ENCODE results near the gene DMRT3.
A peak's percentile ranks its signal among the peaks of the same experiment; 100 is the strongest.

DMRT3 gene, protein sequence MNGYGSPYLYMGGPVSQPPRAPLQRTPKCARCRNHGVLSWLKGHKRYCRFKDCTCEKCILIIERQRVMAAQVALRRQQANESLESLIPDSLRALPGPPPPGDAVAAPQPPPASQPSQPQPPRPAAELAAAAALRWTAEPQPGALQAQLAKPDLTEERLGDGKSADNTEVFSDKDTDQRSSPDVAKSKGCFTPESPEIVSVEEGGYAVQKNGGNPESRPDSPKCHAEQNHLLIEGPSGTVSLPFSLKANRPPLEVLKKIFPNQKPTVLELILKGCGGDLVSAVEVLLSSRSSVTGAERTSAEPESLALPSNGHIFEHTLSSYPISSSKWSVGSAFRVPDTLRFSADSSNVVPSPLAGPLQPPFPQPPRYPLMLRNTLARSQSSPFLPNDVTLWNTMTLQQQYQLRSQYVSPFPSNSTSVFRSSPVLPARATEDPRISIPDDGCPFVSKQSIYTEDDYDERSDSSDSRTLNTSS

DNA sequence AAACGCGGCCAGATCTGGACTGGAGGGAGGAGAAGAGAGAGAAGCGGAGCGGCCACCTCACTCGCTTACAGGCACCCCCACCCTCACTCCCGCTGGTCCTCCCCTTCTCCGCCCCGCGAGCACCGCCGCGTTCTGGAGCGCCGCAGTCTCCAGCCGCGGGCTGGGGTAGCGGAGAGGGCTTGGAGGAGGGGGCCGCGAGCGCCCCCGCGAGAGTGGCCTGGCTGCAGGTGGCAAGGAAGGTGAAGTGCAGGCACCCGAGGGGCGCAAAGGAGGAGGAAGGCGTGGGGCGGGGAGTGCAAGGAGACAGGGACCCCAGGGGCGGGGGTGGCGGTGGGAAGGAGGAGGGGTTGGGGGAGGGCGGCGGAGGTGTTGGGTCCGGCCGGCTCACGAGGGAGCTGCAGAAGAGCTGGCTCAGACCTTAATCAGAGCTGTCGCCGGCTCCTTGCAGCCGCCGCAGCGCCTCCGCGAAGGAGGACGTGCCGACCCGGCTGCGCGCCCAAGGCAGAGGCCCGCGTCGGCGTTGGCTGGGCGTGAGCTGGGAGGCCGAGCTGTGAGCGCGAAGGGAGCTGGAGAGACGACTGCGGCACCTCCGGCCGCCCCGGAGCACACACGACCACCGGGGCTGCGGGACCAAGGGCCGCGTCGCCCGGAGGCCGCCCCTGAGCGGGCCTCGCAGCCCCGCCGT, at the start of gene DMRT3:
Gene DMRT3, plus strand, starts transcription at position 398 of the 685 bp plus-strand sequence. CDS start 347 bp downstream, outside the sequence.
- peak in 1 of 3 experiments; percentile 45 for DNase-seq

DNA sequence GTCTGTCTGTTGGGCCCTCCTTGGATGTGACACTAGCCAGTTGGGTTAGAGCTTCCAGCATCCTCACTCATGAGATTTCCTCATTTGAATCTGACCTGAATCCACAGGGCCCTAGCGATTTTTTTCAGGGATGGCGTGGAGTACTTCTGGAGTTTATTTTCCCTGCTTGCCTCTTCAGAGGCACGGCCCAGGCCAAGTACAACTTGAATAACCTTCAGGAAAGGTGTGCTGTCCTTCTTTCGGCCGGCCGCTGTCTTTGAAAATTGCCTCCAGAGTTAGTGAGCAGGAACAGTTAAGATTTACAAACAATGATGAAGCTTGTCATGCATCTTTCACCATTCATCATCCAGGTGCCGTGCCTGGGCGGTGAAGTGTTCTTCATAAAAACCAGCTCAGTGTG, 49.5 kb upstream of the DMRT3 start:
- no peak for DNase-seq

DNA sequence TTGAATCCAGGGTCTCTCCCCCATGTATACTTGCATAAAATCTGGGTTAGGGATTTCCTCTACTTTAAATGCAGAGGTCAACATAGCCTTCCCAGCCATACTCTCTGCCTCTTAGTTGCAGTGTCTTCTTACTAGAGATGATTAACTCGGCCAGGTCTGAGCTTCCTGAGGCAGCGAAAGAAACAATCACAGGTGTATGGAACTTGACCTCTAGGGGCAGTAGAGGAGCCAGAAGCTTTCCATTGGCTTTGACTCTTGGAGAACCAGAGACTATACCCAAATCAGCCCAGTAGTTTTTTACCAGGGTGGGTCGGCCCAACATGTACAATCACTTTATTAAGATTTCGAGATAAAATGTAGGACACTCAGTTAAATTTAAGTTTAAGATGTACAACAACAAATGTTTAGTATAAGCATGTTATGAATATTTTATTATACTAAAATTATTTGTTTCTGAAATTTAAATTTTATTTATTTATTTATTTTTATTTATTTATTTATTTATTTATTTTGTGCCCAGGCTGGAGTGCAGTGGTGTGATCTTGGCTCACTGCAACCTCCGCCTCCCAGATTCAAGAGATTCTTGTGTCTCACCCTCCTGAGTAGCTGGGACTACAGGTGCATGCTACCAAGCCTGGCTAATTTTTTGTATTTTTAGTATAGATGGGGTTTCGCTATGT, 48.0 kb upstream of the DMRT3 start:
- DNase-seq, result no peak

DNA sequence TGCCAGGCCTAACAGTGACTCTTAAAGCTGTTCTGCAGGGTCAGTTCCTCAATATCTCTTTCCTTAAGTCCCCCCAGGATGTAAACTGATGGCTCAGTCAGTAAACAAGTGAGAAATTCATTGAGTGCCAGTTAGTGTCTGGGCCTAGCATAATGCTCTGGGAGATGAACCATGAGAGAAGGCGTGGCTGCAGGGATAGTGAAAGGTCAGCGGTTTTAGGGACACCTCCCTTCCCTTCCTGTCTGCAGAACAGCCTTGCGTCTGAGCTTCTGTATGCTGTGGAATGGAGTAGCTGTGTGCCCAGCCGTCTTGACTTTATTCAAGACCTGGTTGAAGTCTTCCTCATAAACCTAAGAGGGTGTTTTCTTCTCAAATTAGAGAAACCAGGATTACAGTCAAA, 46.7 kb upstream of the DMRT3 start:
- no peak for DNase-seq

DNA sequence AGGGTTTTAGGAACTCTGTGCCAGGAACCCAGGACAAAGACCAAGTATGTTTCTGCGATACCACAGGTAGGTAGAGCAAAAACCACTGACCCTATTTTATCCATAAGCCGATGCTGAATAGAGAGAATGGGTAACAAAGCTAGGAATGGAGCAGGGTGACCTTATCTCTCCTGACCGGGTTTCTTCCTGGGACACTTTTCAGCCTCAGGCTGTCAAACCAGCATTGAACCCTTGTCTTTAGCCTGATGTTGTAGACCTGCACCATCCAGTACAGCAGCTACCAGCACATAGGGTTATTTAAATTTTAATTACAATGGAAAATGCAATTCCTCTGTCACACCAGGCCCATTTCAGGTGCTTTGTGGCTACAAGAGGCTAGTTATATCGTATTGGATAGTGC, 43.1 kb upstream of the DMRT3 start:
- no peak for DNase-seq

DNA sequence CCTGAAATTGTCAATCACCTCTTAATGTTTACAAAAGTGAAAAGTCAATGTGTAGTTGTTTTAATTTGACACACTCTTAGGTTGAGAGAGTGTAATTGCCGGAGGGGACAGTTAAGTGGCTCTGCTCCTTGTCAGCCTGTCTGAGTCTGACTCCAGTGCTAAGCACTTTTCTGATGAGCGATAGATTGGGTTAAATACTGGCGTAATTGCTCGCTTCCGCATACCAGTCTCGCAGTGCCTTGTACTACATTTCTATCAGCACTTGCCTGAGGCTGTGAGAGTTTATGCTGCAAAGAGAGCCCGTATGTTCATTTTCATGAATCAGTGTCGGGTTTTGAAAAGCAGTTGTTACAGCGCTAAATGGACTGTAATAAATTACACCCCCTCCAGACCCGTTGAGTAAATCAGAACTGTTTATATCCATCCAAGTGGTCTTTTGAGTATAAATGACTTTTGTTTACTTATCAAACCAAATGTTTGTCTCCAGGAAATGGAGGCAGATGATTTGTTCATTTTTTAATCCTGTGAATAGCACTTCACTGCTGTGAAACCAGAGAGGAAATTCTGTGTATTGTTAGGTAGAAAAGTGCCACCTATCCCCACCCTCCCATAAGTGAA, 41.0 kb upstream of the DMRT3 start:
- peak; percentile 35 to 83 (median 73) for DNase-seq

DNA sequence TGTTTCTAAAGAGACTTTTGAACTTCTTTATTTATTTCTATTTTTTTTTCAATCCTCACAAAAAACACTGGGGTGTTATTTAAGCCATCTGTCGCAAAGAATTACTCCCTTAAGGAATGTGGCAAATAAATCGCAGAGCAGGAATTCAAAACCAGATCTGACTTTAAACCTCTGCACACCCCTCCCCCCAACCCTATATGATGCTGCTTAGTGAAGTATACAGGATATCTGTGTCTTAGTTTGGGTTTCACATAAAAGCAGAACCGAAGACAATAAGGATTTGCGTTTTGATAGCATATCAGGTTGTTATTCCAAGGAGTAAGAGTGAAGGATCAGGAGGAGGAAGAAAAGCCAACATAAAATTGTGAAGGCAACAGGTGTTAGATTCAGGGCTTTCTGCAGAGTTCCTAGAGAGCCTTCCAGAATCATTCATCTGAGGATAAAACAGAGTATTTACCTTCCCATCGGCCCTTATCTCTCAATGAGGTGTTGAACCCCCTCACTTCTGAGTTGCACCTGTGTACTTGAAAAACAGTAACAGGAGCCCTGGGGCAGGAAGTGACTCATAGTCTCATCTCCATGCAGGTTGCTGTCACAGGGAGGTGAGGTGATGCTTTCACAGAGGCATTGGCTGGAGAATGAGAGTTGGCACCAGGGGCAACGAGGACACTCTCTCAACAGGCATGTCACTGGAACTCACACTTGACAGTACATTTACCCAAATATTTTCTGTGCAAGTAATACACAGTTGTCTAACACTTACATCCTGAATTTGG, 33.5 kb upstream of the DMRT3 start:
- DNase-seq, result peak in 1 of 3 experiments; percentile 46

DNA sequence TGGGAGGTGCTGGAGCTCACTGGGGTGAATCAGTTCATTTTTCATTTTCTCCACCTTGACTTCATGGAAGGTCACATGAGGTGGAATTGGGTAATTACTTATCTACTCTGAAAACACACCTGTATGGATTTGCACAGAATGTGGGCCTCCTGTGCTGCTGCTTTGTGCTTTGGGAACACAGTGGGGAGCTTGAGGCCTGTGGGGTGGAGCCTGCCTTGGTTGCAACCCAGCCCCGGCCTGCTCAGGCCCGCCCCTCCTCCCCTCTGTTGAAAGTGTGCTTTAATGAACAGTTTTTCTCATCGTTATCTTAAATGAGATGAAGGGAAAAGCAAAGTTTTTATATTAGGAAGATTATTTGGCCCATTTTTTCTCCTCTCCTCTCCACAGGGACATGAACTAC, 28.5 kb upstream of the DMRT3 start:
- no peak for DNase-seq

DNA sequence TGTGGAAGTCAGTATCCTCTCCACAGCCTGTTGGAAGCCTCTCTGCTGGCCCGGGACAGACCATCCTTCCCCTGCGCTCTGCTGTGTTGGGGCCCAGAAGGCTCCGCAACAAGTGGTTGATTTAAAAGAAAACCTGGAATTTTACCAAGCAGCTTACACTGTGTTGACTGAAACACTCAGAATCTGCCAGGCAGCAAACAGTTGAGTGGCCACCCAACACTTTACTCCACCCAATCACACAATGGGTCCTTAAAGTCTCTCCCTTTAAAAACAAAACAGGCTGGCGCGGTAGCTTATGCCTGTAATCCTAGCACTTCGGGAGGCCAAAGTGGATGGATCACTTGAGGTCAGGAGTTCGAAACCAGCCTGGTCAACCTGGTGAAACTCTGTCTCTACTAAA, 28.0 kb upstream of the DMRT3 start:
- DNase-seq, result no peak

DNA sequence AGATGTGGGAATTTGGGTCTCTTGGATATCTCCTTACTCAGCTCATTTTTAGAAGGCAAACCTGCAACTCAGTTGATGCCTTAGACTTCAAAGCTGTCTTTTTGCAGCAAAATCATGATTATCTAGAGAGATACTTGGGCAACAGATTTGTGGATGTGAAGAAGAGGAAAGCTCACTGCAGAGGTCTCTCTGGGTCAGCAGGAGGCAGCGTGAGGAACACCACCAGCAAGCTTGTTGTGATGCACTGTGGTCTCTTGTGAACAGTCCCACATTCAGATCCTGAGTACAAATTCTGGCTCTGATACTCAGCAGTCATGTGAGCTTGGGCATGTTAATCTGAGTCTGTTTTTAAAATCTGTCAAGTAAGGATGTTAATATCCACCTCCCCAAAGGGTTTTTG, 26.3 kb upstream of the DMRT3 start:
- DNase-seq, result no peak

DNA sequence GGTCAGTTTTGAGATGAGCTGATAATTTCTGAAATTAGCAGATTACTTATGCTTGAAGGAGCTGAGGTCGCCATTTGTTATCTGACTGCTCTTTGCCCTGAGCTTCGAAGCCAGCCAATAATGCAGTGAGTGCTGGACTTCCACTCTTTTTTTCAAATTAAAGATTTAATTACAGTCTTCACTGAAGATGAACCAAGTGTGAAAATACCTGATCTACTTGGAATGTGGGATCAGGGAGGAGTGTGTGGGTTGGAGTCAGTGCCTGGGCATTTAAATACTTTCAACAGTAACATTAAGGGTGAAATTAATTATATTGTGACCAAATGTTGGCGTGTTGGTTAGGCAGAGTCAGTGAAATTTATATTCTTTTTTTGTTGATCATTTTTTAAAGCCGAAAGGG, 23.9 kb upstream of the DMRT3 start:
- DNase-seq, result no peak

DNA sequence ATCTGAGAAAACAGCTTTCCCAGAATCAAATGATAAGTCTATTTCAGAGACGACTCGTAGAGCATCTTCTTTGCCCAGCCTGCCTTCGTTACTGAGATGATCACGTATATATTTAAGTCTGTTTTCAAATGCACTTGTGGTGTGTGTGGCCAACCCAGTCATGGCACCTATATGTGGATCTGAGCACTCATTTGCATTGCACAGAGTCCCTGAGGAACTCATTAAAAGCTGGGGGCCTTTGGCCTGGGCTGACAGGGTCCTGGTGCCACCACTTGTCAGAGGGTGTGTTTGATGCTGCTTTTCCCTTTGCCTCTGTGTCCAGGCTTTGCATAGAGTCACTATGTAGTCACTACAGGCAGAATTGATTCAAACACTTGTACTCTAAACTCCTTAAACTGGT, 17.4 kb upstream of the DMRT3 start:
- DNase-seq, result no peak

DNA sequence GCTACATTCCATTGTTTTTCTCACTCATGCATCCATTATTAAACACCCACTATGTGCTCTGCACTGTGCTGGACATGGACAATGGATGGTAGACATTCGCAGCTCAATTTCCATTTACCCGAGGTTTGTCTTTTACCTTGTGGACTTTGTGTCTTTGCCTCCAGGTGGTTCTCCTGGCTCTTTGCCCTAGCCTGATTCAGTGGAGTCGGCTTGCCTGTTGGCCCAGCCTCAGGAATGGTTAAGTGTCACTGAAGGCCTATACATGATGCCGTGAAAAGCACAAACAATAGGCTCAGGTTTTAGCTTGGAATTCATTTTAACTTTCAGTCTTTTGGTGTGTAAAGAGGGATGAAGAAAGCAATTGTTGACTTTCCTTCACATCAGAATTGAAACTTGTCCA, 16.5 kb upstream of the DMRT3 start:
- DNase-seq, result no peak

DNA sequence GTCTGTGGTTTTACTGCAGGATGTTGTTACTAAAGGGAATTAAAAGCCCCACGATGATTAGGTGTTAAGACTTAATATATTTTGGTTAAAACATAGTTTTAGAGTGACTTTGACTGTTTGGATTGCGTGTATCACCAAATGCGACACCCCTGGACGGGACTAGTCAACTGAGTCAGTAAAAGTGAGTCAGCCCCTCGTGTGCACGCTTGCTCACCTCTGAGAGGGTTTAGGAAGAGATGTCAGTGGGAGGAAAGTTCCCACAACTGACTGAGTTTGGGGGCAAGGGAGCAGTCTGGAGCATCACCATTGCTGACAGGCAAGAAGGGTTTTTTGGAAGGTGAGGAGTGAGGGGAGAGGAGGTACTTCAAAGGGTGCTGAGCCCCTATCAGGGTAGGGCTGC, 14.4 kb upstream of the DMRT3 start:
- no peak for DNase-seq

DNA sequence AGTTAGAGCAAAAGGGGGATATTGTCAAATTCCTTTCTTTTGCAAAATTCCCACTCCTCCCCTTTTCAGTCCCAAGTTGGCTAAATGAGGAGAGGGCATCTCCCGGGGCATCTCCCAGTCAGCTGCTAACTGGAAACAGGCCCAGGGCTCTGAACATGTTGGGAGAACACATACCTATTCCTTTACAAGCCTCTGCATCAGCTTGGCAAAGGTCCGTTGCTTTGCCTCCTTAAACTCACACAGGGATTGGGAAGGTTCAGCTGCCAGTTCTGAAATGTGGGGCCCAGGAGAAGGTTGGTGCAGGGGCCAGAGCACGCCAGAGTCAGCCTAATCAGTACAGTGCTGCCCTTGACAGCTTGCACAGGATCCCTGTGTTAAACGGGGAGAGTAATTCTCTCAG, 11.0 kb upstream of the DMRT3 start:
- no peak for DNase-seq

DNA sequence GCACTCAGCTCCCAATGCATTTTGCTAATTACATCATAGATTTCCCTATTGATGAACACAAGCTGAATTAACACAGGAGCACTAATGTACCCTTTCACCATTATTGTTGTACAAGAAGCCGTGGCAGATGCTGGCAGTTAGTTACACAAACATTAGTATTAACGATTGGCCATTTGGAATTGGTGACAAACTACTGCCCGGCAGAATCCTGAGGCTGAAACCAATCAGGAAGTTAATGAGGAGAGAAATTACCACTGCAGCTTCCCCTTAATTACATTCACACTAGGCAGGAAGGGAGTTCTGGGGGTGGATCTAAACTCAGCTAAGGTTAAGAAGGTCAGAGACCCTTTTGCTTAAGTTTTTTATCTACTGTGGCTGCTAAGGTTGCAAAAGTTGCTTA, 9.6 kb upstream of the DMRT3 start:
- no peak for DNase-seq

DNA sequence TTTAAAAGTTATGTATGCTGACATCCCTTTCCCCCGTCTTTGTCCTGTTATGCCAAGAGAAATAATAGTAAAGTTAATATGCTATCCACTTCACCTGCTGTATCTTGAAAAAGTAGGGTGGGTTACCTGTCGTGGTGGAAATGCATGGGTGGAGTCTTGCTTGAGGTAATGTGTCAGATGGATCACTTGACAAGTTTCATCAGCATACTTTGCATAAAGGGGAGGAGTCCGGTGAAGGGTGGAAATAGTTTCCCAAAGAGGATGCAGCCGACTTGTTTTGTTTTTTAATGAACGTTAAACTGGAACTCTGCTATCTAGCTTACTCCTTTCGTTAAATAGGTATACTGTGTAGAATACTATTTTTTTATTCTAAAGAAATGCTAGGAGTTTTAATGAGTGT, 9.0 kb upstream of the DMRT3 start:
- DNase-seq, result no peak

DNA sequence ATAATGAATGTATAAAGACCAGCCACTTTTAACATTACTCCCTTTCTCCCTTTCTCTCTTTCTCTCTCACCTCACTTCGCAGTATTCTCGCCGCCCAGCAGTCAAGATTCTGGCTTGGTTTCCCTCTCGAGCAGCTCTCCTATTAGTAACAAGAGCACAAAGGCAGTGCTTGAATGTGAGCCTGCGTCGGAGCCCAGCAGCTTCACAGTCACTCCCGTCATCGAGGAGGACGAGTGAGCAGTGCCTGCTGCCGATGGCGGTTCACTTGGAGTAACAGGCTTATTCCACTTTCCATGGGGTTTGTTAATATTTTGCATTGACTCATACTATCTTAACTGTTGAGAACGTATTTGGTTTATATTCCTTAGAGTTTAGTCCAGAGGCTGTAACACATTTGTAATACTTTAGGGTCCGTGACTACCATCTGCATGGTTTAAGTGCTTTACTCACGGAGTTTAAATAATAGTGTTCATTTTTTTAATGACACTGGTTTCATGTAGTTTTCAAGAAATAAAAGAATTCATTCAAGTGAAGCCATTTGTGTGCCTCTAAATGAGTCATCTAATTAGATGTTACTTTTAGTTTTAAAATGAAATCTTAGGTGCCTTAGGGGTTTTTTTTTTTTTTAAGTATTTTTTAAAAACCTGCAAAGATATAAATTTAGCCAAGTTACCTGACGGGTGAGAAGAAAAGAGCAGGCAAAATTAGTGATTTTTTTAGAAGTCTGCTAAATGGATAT, 8.4 kb upstream of the DMRT3 start:
- DNase-seq, result no peak

DNA sequence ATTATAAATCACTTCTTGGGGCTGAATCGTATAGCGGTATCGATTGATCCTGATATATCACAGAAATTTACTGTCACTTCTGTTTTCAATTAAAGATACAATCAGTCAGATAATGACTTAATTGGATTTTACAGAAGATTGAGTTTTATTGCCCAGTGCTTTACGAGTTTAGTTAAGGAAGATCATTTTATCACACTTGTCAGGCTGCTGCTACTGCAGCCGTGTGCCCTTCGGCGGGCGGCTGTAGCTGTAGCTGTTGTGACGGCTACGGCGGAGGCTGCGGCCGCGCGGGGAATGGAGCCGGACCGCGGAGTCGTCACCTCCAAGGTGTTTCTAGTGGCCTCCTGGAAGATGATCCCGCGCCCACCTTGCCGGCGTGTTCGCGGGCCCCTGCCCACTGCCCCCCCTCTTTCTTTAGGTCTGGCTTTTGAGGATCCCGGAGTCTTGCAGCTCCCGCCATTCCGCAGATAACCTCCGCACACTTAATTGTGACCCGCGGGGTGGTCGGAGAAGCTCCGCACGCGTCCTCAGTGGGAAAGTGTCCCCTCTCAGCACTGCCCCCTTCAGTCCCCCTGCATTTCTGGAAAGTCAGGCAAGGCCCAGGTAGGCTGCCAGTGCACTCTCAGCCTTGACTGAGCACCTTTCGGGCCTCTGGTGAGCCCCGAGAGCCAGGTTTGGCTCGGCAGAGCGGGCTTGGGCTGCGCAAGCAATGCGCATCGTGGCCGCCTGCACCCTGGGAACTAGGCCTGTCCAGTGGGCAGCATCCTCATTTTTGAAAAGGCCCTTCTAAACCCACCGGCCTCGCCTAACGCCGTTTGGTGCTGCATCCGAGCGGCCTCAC, 6.9 kb upstream of the DMRT3 start:
- DNase-seq, result no peak

DNA sequence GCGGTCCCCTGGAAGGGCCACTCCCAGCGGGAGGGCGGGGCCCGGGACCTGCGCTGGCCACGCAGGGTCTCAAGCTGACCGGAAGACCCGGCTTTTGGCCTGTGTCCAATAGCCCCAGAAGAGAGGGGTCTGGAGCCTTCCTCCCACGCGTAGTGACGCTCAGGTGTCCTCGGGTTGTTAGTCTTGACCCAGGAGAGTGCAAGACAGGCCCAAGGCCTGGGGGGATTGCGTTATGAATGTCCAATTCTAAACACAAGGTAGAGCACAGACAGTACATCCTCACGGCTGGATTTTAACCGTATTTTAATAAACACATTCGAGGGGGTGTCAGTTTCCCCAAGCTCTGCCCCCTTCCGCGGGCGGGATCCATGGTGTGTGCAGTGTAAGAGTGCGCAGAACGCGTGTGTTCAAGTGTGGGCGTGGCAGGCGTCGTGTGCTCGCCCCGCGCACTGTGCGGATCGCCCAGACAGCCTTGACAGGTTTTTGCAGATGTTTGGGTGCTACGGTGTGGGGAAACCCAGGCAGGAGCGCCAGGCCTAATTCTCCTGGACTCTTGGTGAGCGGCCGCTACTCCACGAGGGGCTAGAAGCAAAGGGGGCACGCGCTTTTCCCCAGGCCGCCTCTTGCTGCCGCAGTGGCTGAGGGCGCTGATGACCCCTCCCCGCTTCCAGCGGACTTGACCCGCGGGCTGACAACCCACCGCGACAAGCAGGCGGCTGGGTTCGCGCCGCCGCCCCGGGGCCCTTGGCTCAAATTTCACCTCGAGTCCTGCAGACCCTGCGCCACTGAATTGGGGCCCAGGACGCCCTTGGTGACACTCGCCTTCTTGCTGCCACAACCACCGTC, 6.1 kb upstream of the DMRT3 start:
- no peak for DNase-seq
